ENCODE measurements around the gene STPG2. TPM values are rescaled to one million over a fixed set of nuclear protein-coding genes. Genes with fewer than 3 reads are reported as not detected.

Gene STPG2
- total RNA-seq, 2 donors from 2014 or later = 0.13 to 0.53 TPM

DNA sequence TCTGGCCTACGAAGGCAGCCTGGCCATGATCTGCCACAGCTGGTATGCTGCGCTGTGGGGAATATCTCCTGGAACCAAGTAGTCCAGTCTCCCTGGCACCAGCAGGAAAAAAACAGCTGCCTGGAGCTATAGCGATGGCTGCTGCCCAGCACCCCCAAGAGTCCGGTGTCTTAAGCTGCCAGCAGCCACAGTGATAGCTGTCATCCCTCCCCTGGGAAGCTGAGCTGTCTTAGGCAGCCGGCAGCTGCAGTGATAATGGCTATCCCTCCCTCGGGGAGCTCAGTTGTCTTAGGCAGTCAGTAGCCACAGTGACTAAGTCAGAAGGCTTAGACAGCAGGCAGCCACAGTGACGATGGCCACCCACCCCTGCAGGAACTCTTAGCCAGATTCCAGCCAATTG, 205.1 kb downstream of the STPG2 start:
- H3K4me3 ChIP-seq (ENCODE audit: low read length) = no peak overlapping the region

GRCh38 chr4:97924341-97924958, 218.8 kb downstream of the STPG2 start:
- no peaks in the 10 kb centered on the region for H3K27me3 Mint-ChIP-seq (ENCODE audit: insufficient read depth)
- H3K9me3 Mint-ChIP-seq = peaks cover 6% of the 10 kb centered on the region
- H3K27ac ChIP-seq (ENCODE audit: low read depth, low read length) = no peak overlapping the region
- no peak overlapping the region for H3K4me3 Mint-ChIP-seq
- no peak overlapping the region for H3K9ac ChIP-seq (ENCODE audit: extremely low read depth, low read length, poor library complexity, severe bottlenecking)
- no peak overlapping the region for H3K27ac Mint-ChIP-seq
- WGBS, 2 experiments (ENCODE audit: insufficient coverage in 1 of 2, insufficient read length in 1 of 2) = no CpG with 5 or more reads among the region's 1 CpG
- no peak overlapping the region for H3K4me3 ChIP-seq (ENCODE audit: low read length)
- no peaks in the 10 kb centered on the region for H3K9me3 ChIP-seq (ENCODE audit: control insufficient read depth, low read length)
- H3K27me3 ChIP-seq (ENCODE audit: control insufficient read depth, insufficient read depth, low read length, poor library complexity, severe bottlenecking) = no peaks in the 10 kb centered on the region
- H3K4me1 ChIP-seq (ENCODE audit: control insufficient read depth, insufficient read depth, low read length) = no peaks in the 10 kb centered on the region
- TF ChIP-seq, protein P1, sequence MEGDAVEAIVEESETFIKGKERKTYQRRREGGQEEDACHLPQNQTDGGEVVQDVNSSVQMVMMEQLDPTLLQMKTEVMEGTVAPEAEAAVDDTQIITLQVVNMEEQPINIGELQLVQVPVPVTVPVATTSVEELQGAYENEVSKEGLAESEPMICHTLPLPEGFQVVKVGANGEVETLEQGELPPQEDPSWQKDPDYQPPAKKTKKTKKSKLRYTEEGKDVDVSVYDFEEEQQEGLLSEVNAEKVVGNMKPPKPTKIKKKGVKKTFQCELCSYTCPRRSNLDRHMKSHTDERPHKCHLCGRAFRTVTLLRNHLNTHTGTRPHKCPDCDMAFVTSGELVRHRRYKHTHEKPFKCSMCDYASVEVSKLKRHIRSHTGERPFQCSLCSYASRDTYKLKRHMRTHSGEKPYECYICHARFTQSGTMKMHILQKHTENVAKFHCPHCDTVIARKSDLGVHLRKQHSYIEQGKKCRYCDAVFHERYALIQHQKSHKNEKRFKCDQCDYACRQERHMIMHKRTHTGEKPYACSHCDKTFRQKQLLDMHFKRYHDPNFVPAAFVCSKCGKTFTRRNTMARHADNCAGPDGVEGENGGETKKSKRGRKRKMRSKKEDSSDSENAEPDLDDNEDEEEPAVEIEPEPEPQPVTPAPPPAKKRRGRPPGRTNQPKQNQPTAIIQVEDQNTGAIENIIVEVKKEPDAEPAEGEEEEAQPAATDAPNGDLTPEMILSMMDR (conservative IDR thresholded peaks at IDR 0.05) = no peak
- H3K4me1 Mint-ChIP-seq = no peaks in the 10 kb centered on the region
- no peaks in the 10 kb centered on the region for H3K36me3 Mint-ChIP-seq (ENCODE audit: low read depth)
- H3K36me3 ChIP-seq (ENCODE audit: control insufficient read depth, insufficient read depth, low read length) = no peaks in the 10 kb centered on the region
- DNase-seq = no peak

More for the DNA sequence above, 205.1 kb downstream of the STPG2 start:
- Histone ChIP-seq H3K9me3 (ENCODE audit: control insufficient read depth, low read length) (peaks cover 15% of the 10 kb centered on the region), H3K36me3 (ENCODE audit: control insufficient read depth, insufficient read depth, low read length) (no peaks in the 10 kb centered on the region), H3K27me3 (ENCODE audit: control insufficient read depth, insufficient read depth, low read length, poor library complexity, severe bottlenecking) (no peaks in the 10 kb centered on the region), H3K9ac (ENCODE audit: extremely low read depth, low read length, poor library complexity, severe bottlenecking) (no peak overlapping the region), H3K27ac (ENCODE audit: low read depth, low read length) (no peak overlapping the region), H3K4me1 (ENCODE audit: control insufficient read depth, insufficient read depth, low read length) (no peaks in the 10 kb centered on the region)
- H3K36me3 Mint-ChIP-seq (ENCODE audit: low read depth) = no peaks in the 10 kb centered on the region
- WGBS, 2 experiments (ENCODE audit: insufficient coverage in 1 of 2, insufficient read length in 1 of 2) = 88 to 90% methylated on average over 3 to 7 of the region's 7 CpGs
- TF ChIP-seq, protein P1 (conservative IDR thresholded peaks at IDR 0.05) = no peak
- H3K4me1 Mint-ChIP-seq = no peaks in the 10 kb centered on the region
- no peak overlapping the region for H3K4me3 Mint-ChIP-seq
- no peaks in the 10 kb centered on the region for H3K27me3 Mint-ChIP-seq (ENCODE audit: insufficient read depth)
- H3K9me3 Mint-ChIP-seq = peaks cover 16% of the 10 kb centered on the region
- no peak for DNase-seq
- H3K27ac Mint-ChIP-seq = no peak overlapping the region

GRCh38 chr4:97923096-97923495, 220.2 kb downstream of the STPG2 start:
- Mint-ChIP-seq H3K9me3 (peaks cover 6% of the 10 kb centered on the region), H3K27ac (no peak overlapping the region), H3K4me3 (no peak overlapping the region), H3K27me3 (ENCODE audit: insufficient read depth) (no peaks in the 10 kb centered on the region), H3K4me1 (no peaks in the 10 kb centered on the region), H3K36me3 (ENCODE audit: low read depth) (no peaks in the 10 kb centered on the region)
- H3K4me3 ChIP-seq (ENCODE audit: low read length) = no peak overlapping the region
- no peak overlapping the region for H3K9ac ChIP-seq (ENCODE audit: extremely low read depth, low read length, poor library complexity, severe bottlenecking)
- no peaks in the 10 kb centered on the region for H3K9me3 ChIP-seq (ENCODE audit: control insufficient read depth, low read length)
- no peak for DNase-seq
- H3K27me3 ChIP-seq (ENCODE audit: control insufficient read depth, insufficient read depth, low read length, poor library complexity, severe bottlenecking) = no peaks in the 10 kb centered on the region
- WGBS, 2 experiments (ENCODE audit: insufficient coverage in 1 of 2, insufficient read length in 1 of 2) = 95% methylated on average over 16 of the region's 17 CpGs; no CpG with 5 or more reads in 1 of the 2 experiments
- no peaks in the 10 kb centered on the region for H3K36me3 ChIP-seq (ENCODE audit: control insufficient read depth, insufficient read depth, low read length)
- H3K4me1 ChIP-seq (ENCODE audit: control insufficient read depth, insufficient read depth, low read length) = no peaks in the 10 kb centered on the region
- TF ChIP-seq, protein P1 (conservative IDR thresholded peaks at IDR 0.05) = no peak
- H3K27ac ChIP-seq (ENCODE audit: low read depth, low read length) = no peak overlapping the region
